Medulla oblongata (tissue), 1 donor: ENCODE data around the gene ASMTL.
A peak's percentile ranks its signal among the peaks of the same experiment; 100 is the strongest.
"Not testable (repeated sequence)": the region's sequence is repeated elsewhere in the genome, so short reads cannot be mapped to it uniquely, and the experiment has no call there.

Experiments
- DNase-seq: peaks from one replicate; pipeline ENCODE4 v3.0.0-alpha.2; 2015; ENCODE audit errors: extremely low spot score

ASMTL gene, protein sequence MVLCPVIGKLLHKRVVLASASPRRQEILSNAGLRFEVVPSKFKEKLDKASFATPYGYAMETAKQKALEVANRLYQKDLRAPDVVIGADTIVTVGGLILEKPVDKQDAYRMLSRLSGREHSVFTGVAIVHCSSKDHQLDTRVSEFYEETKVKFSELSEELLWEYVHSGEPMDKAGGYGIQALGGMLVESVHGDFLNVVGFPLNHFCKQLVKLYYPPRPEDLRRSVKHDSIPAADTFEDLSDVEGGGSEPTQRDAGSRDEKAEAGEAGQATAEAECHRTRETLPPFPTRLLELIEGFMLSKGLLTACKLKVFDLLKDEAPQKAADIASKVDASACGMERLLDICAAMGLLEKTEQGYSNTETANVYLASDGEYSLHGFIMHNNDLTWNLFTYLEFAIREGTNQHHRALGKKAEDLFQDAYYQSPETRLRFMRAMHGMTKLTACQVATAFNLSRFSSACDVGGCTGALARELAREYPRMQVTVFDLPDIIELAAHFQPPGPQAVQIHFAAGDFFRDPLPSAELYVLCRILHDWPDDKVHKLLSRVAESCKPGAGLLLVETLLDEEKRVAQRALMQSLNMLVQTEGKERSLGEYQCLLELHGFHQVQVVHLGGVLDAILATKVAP

DNA sequence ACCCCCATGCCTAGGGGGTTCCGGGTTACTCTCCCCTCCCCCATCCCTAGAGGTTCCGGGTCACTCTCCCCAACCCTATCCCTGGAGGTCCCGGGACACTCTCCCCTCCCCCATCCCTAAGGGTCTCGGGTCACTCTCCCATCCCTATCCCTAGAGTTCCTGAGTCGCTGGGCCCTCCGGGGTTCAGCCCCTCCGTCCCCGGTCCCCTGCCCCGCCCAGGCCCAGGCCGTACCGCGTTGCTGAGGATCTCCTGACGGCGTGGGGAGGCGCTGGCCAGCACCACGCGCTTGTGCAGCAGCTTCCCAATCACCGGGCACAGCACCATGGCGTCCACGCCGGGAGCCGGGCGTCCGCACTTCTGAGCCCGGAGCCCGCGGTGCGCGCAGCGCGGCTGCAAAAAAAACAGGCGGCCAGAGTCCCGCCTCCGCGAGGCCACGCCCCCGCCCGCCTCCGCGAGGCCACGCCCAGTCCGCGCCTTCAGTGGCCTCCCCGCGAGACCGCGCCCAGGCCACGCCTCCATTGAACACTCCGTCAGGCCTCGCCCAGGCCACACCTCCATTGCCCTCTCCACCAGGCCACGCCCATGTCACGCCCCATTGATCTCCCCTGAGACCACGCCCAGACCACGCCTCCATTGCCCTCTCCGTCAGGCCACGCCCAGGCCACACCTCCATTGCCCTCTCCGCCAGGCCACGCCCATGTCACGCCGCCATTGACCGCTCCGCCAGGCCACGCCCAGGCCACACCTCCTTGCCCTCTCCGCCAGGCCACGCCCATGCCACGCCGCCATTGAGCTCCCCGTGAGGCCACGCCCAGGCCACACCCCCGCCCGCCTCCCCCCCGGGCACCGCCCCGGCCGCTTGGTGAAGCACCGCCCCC is at the start of gene ASMTL:
TSS of gene ASMTL (minus strand) at position 394 of the 879 bp plus-strand sequence. CDS start at position 325, 69 bp downstream.
- peak; percentile 100 for DNase-seq

DNA sequence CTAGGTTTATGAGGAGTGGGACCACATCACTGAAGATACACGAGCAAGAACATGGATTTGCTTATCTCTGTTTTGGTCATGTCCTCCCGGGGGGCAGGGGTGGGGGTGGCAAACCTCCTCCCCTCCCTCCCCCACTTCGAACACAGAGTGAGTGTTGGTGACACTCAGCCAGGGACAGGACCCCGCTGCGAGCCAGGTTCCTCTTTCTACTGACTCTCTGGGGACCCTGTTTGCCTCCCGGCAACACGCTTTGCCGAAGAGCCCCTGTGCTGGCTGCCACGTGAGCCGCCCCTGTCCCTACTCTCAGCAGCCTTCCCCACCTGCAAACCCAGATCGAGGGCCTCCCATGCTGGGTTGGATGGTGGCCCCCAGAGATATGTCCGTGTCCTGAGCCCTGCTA is 49.5 kb upstream of the ASMTL start:
- no peak for DNase-seq

DNA sequence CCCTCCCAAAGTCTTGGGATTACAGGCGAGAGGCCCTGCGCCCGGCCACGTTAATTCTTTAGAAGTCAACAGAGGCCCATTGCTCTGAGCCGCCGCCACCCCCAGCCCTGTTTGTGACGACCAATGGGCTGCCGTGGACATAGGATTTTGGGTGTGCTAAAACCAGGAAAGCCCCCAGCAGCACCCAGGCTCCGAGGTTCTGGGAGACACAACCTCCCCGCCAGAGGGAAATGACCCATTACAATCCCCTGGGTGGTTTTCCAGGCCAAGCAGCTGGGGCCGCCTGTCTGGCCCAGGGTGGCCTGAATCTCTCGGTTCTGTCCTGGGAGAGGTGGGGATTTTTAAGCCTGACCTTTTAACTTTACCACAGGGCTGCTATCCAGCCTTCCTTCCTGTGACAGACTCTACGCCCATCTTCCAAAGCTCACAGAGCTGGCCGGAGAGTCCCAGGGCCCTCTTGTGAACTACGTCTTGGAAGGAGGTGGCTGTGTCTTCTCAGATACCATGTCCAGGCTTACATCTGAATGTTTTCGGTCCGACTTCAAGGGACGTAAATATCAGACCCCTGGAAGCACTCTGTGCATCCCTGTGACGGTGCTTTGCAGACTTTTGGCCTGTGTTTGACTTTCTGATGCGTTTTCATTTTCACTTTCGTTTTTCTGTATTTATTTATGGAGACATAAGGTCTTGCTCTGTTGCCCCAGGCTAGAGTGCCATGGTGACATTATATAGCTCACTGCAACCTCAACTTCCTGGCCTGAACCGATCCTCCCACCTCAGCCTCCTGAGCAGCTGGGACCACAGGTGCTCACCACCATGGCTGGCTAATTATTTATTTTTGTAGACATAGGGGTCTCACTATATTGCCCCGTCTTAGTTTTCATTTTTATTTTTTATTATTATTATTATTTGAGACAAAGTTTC is 48.3 kb upstream of the ASMTL start:
- DNase-seq, result no peak

DNA sequence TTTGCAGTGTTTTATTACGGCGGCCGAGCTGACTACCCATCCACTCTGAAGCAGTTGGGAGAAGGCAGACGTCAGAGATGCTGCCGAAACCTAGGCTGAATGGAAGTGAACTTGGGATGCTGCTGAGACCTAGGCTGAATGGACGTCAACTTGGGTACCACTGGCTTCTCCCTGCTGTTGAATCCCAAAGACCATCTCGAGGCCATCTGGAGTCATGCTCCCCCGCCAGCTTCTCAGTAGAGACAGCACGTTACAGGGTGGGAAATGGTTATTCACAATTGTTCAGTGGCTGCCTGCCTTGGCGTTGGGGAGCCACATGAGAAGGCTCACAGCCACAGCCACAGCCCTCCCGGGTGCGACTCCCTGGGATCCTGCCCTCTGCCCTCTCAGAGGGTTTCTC is 43.4 kb upstream of the ASMTL start:
- DNase-seq, result no peak

DNA sequence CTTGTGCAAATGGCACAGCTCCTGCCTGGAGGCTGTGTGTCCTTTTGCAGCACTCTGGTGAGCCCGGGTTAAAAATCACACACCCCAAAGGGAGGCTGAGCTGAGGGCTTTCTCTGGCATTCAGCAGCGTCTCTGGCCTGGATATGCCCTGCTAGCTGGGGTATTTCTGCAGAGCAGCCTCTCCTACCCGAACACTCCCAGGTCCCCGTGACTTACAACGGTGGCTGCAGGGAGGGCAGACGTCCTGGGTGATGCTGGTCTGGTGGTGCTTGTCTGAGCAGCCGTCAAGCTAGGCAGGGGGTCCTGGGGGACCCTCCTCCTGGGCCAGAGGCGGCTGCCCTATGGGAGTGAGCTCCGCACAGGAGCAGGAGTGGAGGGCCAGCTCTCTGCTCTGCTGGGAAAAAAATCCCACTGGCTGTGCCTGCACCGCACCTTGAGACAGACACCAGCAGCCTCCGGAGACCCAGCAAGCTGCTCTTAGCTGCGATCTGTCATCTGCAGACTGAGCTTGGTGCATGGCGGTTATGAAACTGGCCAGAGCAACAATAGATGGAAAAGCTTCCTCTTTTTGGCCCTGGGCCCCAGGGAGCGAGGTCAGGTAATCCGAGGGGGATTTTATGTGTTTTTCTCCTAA is 41.3 kb upstream of the ASMTL start:
- DNase-seq, result peak; percentile 69

DNA sequence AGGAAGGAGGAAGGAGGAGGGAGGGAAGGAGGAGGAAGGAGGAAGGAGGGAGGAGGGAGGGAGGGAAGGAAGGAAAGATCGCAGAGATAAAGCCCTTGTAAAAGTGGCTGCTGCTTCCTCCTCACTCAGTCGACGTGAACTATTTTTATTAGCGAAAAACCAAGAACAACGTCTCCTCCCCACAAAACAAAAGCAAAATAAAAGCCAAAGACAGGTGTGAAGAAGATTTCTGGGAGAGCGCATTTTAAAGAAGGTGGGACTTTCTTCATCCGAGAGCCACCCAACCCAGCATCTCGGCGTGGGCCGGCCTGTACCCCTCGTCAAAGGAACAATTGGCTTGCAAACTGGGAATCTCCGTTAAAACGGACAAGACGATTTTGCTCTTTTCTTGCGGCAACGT is 40.7 kb upstream of the ASMTL start:
- no peak for DNase-seq

DNA sequence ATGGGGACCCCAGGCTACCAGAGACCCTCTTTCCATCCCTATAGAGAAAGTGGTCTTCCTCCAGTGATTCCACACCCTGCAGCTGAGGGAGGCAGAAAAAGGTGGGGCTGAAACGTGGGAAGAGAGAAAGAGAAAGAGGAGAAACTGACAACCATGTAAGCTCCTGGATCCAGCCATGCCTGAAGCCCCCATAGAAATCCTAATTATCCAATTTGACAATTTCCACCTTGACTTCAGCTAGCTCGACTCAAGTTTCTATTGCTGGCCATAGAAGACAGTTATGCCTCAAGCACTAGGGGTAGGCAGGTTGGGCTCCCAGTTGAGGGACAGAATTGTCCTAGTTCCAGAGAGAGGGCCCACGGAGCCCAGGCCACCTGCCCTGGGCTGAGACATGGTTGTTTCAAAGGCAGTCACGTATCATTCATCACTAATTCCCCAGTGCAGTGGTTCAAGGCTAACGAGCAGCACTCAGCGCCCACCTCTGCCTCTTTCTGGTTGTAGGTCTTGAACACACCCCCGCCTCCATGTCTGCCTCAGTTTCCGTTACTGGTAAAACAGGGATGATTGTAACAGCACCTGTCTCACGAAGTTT is 39.8 kb upstream of the ASMTL start:
- no peak for DNase-seq

DNA sequence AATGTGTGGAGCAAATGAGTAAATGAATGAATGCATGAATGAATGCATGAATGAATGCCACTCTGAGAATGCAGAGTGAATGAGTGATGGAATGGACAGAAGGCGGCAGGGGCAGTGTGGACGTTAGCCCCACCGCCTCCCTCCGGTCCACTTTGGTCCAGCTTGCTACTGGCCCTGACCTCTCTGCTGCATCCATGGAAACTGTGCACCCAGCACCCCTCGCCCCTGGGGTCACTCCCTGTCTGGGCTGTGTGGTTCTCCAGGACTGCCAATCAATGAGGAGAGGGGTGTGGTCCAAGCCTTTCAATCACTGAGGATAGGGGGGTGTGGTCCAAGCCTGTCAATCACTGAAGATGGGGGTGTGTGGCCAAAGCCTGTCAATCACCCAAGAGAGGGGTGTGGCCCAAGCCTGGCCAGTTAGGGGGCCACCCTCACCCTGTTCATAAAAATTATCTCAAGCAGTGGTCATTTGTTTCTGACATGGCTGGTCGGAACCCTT is 39.2 kb upstream of the ASMTL start:
- DNase-seq, result no peak

DNA sequence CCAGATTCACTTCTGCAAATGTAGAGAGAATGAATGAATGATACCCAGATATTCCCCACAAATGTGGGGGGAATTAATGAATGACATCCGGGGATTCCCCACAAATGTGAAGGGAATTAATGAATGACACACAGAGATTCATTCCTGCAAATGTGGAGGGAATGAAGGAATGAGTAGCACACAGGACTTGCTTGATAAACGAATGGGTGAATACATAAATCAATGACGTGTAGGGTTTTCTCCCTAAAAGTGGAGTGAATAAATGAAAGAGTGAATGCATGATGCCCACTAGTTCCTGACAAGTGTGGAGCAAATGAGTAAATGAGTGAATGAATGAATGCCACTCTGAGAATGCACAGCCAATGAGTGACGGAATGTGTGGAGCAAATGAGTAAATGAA is 38.5 kb upstream of the ASMTL start:
- not testable (repeated sequence) for DNase-seq

DNA sequence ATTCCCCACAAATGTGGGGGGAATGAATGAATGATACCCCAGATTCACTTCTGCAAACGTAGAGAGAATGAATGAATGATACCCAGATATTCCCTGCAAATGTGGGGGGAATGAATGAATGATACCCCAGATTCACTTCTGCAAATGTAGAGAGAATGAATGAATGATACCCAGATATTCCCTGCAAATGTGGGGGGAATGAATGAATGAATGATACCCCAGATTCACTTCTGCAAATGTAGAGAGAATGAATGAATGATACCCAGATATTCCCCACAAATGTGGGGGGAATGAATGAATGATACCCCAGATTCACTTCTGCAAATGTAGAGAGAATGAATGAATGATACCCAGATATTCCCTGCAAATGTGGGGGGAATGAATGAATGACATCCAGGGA is 38.0 kb upstream of the ASMTL start:
- DNase-seq, result not testable (repeated sequence)

DNA sequence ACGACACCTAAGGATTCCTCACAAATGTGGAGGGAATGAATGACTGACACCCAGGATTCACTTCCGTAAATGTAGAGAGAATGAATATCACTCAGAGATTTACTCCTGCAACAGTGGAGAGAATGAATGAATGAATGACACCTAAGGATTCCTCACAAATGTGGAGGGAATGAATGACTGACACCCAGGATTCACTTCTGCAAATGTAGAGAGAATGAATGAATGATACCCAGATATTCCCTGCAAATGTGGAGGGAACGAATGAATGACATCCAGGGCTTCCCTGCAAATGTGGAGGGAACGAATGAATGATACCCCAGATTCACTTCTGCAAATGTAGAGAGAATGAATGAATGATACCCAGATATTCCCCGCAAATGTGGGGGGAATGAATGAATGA is 36.6 kb upstream of the ASMTL start:
- not testable (repeated sequence) for DNase-seq

DNA sequence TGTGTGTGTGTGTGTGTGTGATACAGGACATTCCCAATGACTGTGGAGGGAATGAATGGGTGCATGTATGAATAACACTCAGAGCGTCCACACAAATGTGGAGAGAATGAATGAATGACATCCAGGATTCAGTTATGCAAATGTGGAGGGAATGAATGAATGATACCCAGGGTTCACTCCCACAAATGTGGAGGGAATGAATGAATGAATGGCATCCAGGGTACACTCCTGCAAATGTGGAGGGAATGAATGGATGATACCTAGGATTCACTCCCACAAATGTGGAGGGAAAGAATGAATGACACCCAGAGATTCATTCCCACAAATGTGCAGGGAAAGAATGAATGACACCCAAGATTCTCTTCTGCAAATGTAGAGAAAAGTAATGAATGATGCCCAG is 36.0 kb upstream of the ASMTL start:
- DNase-seq, result no peak

DNA sequence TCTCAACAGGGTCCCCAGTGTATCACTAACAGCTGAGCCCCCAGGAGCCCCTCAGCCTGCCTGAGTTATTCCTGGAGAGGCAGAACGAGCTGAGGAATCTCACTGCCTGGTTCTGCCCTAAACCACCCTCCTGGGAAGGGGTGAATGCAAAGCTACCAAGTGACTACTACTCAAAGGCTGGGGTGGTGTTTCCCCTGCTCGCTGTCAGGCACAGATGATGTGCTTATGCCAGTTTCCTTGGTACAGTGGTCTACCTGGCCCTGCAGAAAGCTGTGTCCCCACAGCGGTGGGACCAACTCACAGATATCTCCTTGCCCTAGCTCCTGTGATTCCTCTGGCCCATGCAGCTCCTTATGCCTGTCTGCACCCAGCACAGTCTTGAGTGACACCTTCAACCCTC is 35.4 kb upstream of the ASMTL start:
- no peak for DNase-seq

DNA sequence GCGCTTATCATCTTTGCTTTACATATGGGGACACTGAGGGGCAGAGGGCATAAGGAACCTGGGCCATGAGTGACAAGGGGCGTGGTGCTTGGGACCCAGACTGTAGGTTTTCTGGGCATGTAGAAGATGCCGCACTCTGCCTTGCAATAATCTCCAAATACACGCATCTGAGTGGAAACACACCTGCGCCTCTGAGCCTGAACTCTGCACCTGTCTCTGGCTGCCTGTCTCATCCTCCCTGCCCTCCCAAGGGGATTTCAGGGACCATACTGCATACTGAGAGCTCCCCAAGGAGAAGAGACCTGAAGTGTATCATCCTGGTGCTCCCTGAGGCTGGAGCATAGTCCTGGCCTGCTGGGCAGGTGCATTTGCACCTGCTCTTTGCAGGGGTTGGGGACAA is 34.7 kb upstream of the ASMTL start:
- DNase-seq, result no peak

DNA sequence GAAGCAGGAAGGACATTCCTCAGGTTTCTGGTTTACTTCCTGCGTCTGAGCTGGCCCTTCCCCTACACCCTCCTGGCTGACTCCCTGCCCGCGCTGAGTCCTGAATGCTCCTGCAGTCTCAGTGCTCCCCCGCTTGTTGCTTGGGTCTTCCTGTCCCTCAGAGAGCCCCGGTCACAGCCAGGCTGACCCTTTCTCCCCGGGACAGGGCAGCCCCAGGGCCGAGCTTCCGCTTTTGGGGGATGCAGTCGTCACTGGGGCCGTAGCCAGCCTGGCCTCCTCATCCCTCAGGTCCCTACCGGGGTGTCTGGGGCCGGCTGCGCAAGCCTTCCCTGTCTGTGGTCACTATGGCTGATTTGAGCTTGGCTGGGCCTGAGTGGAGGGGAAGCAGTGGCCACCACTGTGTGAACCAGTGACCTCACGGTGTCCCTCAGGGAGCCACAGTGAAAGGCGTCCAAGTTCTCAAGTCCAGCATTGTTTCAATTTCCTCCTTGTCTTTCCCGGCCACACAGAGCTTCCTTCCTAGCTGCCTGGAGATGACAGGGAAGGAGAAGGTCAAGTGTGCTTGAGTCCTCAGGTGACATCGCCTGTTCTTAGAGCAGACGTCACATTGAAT is 34.1 kb upstream of the ASMTL start:
- DNase-seq, result no peak

DNA sequence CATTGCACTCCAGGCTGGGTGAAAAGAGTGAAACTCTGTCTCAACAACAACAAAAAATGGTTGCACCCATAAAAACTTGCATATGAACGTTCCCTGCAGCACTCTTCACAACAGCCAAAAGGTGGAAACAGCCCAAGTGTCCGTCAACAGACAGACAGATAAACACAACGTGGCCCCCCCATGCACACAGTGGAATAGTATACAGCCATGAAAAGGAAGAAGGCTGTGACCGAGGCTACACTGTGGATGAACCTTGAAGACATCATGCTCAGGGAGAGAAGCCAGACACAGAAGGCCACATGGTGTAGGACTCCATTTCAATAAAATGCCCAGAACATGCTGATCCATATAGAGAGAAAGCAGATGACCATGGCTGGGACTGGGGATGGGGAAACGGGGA is 33.5 kb upstream of the ASMTL start:
- DNase-seq, result no peak

DNA sequence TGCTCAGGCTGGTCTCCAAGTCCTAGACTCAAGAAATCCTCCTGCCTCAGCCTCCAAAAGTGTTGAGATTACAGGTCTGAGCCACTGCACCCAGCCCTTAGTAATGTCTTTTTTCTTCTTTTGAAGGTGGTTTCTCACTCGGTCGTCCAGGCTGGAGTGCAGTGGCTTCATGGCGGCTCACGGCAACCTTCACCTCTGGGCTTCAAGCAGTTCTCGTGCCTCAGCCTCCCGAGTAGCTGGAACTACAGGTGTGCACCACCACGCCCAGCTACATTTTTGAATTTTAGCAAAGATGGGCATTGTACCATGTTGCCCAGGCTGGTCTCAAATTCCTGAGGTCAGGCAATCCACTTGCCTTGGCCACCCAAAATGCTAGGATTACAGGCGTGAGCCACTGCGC is 32.3 kb upstream of the ASMTL start:
- DNase-seq, result no peak

DNA sequence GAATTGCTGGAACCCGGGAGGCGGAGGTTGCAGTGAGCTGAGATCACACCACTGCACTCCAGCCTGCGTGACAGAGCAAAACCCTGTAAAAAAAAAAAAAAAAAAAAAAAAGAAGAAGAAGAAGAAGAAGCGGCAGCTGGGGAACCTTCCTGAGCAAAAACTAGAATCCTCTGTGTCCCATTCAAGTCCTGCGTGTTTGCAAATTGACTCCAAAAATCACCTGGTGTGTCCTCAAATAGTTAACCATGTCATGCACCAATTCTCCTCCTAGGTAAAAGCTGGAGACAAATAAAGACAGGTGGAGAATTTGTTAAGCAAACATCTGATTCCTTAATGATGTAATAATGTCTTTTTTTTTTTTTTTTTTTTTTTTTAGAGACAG is 31.9 kb upstream of the ASMTL start:
- DNase-seq, result no peak

DNA sequence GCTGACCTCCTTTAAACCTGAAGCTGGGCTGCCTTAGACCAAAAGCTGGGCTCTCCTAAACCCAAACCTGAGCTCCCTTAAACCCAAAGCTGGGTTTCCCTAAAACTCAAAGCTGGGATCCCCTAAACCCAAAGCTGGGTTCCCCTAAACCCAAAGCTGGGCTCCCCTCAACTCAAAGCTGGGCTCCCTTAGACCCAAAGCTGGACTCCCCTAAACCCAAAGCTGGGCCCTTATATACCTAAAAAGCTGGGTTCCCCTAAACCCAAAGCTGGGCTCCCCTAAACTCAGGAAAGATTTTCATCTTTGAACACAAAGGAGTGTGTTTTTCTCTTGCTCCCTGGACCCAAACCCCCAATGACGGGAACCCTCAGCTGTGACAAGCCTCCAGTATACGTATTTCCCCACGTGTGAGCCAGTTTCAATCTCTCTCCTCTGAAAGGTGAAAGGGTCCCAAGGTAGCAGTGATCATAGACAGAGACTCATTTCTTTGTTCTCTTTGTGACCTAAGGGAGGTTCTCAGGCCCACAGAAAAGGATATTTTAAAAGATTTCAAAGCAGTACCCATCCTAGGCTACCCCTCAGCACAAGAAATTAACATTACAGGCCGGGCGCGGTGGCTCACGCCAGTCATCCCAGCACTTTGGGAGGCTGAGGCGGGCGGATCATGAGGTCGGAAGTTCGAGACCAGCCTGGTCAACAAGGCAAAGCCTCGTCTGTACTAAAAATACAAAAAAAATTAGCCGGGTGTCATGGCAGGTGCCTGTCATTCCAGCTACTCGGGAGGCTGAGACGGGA is 31.3 kb upstream of the ASMTL start:
- no peak for DNase-seq
